HL-60/S4 treated with phorbol 12-myristate 13-acetate at 8.2 ng/mL for 4 days and 3 days (cell line): ENCODE measurements around the gene CLK2.
"Not testable (repeated sequence)": the region's sequence is repeated elsewhere in the genome, so short reads cannot be mapped to it uniquely, and the experiment has no call there.

Source experiments
- in situ Hi-C: fragments of 300-500 bp; cut with MboI; formaldehyde crosslinking; loops from 2 replicates; pipeline ENCODE4 v1.15.0; 2022; ENCODE audit warnings: low sequenced_read_pairs

Gene CLK2

DNA sequence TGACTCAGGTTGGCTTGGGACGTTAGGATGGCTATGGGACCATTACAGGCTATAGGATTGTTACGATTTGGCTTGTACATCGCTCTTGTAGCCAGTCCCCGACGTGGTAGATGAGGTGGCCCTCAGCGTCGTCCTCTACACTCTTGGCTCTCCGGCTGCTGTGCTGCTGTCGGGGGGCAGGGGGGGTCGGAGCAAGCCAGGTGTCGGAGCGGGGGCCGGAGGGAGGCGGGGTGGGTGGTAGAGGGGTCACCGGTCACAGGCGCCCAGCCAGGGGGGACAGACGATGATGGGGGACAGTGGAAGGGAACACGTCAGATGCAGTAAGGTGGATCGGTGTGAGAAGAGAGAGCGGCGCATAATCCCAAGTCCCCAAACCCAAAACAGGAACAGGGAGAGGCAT is 4.7 kb downstream of the CLK2 start:
- in situ Hi-C loops = no loop called here

DNA sequence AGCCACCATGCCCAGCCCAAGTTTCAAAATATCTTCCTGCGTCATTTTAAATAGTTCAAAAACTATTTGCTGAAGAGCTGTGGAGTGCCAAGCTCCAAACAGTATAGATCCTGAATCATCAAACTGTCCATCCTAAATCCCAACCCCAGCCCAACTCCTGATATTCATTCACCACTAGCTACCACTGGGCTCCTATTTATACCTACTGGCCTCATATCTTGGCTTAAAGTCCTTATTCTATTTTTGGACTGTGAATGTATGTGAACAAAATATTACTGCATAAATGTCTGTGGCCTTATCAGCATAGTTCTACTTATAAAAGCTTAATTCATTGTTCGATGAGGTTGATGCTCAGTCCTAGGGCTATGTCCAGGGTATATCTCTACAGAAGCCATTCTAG is 5.9 kb downstream of the CLK2 start:
- in situ Hi-C loops = no loop called here

DNA sequence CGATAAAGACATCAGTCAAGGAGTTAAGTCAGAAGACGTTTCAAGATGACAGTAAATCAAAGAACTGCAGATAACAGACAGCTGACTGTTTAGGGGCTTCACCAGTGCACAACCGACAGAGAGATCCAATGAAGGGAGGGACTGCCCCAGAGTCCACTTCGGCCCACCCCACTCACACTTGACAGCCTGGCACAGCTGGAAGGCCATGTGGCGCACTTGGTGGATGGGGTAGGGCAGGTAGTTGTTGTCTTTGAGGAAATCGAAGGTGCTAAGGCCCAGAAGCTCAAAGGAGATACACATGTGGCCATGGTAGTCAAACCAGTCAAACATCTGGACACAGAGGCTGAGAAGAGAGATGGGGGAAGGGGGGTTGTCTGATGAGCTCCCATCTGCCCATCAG is 6.8 kb downstream of the CLK2 start:
- in situ Hi-C loops = no loop called here

DNA sequence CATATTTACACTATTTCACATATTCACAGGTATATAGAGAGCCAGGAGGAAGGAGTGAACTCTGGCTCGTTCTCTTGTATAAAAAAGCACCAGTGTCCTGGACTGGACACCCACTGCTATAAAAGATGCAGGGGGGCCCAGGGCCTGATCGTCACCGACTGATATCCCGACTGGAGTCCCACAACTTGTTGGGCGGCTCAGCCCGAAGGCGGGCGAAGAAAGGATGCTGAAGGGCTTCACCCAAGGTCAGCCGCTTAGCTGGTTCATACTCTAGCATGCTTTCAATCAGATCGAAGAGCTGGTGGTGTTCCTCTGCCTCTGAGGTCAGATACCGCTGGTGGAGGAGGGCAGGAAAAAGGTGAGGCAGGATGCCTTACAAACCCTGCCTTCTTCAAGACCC is 10.2 kb downstream of the CLK2 start:
- in situ Hi-C loops = no loop called here

DNA sequence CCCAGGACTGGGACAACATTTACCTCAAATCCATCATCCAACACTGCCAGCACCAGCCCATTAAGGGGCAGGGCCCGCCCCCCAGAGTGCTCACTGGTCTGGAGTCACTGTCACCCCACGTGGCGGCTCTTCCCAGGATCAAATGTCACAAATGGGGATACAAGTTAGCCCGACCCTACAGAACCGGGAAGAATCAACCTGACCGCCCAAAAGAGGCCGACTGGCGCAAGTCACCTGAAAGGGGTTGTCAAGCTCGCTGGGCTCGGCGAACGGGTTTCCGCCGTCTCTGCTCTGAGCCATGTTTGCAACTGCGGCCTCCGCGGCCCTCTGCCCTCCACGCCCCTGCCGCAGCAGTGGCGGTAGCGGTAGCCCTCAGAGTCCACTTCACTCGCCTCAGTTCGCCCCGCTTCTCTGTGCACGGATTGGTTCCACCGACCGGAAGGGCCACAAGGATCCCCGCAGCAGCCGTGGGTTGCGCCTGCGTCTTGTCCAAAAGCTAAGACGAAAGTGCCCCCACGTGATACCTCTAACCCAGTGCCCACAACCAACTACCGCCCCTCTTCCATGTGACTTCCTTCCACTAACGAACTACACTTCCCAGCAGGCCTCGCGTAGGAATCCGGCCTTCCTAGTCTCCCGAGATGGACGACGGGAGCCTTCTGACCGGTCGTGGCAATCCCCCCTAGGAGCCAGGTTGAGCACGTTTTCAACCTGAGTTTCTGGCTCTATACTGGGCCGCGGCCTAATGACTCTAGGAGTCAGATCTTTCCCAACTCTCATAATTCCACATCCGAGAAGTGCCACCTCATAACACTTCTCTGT is 11.2 kb downstream of the CLK2 start, which contains the start of gene SCAMP3:
SCAMP3 (minus strand) TSS at position 509 of the 822 bp plus-strand sequence; CDS start at position 300, 209 bp downstream.
- in situ Hi-C loops = no loop called here

DNA sequence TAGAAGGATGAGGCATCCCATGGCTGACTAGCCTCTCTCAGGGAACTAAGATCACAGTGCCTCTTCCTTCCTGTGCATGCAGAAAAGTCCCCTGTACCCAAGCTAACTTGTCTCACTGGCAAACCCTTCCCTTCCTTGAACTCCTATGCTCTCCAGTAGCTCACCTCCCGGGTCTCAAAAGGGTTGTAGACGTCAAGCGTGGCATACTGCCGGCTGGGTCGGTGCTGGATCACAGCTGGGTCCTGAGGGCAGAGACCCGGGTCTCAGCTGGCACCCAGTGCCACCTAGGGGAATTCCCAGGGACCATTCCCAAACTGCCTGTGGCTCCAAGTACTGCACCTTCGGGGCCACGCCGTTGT is 11.8 kb downstream of the CLK2 start:
- in situ Hi-C loops = no loop called here

DNA sequence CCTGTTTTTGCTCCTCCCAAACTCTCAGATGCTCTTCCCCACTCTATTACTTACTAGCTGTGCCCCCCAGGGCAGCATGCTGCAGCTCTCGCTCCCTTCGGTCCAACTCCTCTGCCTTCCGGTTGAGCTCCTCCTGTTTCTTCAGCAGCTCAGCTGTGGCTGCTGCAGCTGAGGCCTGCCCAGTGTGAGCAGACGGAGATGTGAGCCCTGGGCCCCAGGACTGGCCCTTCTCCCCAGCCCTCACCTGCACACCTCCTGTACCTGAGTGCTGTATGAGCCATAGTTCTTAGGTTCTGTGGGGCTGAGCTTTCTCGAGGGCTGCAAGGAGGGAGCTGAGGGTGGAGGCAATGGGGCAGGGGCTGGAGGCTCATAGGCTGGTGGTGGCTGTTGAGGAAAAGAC is 13.0 kb downstream of the CLK2 start:
- in situ Hi-C loops = no loop called here

DNA sequence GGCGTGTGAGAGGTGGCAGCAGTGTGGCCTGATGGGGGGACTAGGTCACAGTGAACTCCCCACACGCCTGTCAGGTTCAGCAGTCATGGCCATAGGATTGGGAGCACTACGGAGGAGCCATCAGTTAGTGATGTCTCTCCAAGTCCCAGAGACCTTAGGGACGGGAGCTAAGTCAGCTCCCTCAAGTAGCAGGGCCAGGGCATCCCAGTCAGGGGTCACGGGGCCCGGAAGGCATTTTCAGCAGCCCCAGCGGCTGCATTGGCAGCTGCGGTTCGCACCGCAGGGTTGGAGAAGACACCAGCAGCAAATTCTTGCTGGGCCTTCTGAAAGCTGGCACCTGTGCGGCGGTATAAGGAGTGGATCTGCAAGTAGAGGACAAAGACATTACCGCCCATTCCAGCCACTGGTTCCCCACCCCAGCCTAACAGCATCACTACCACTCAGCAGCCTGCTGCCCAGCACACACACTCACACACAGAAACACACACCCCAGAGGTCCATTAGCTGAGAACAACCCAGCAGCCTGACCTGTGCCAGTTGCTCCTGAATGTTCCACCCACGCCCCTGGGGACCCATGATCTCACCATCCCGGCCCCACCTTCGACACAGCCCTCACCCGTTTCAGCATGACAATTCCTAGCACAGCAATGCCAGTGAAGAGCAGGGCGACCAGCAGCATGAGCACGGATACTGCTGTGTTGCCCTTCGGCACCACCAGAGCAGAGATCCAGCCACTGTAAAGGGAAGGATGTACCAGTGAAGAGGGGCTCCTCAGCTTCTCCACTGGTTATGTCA is 17.0 kb downstream of the CLK2 start:
- in situ Hi-C loops = no loop called here

DNA sequence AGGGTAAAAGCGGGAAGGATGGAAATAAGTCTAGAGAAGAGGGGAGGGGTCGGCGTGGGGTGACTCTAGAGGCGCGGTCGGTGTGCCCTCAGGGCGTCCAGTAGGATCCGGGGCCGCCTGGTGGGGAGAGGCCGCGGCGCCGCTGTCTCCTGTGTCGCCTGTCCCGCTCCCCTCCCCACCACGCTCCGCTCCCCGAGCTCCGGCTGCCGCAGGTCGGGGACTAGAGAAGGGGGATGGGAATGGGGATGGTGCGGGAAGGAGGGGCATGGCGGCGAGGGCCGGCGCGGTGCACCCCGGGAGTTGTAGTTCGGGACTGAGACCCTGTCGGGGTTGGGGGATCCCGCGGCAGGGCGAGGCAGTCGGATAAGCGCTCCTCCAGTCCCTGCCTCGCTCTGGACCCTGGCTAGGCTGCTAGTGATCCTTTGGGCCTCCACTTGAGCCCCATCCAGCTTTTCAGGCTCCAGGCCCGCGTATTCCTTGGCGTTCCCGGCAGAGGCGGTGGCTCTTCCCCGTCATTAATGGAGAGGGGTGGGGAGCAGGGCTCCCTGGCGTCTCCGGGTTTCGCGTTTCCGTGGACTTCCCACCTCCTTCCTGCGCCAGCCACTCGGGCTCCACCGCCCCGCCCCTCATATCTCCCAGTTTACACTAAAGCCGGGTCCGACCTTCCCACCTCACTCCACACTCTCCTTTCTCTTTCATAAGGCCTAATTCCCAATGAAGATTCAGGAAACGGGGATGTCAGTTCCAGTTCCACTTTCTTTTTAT is 17.9 kb downstream of the CLK2 start, which contains the start of gene ENTREP3:
ENTREP3 (minus strand) TSS at position 241 of the 765 bp plus-strand sequence. CDS start 606 bp downstream, outside the sequence.
- in situ Hi-C loops = no loop called here

DNA sequence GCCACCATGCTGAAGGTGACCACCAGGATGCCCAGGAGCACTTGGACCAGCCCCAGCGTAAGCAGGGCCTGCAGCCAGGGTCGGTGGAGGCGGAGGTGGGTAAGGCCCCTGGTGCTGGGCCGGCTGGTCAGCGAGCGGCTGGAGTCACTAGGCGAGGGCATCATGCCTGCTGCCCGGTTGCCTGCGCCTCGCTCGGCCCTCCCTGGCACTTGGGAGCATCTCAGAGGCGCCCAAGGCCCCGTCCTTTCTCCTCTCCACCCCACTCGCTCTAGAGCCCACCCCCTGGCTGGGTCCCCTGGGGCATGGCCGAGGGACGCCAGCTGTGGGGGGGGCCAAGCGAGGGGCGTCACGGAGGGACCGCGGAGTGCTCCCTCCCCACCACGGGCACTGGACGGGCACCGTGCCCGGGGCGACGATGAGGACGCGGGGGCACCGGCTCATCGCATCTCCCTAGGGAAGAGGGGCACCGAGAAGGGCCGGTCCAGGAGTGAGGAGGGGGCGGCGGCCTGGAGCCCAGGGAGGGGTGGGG is 18.5 kb downstream of the CLK2 start:
- in situ Hi-C loops = no loop called here

DNA sequence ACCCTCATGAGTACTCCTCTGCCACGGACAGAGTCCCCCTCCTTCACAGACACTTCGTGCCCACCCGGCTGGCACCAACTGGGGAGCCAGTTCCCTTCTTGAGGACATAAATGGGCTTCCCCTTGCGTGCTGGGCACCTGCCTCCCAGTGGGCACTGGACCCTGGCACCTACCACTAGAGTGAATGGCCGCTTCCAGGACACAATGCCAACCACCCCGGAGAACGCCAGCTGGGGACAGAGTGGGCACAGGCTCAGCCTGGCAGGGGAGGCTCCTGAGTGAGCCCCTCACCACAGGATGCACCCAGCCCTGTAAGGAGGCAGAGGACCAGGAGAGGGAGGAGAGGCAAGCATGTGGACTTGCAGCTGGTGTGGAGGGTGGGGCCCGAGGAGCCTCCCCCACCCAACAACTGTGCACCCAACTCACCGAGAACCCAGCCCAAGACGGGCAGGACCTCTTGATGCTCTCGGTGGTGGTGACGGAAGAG is 19.0 kb downstream of the CLK2 start:
- in situ Hi-C loops = no loop called here

DNA sequence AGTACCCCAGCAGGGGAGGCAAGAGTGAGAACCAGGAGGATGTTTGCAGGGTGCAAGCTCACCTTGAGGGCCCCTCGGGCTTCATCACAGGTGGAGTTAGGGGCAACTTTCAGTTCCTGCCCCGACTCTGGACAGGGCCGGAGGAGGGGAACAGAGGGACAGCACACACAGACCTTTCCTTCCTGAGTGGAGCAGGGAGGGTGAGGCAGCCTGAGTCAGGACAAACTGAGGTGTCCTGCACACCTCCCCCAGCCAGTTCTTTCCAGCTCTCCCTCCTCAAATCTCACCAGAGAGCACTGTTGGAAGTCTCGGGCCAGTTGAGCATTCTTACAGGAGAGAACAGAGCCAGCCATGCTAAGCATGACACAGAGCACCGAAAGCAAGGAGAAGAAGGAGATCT is 19.5 kb downstream of the CLK2 start:
- in situ Hi-C loops = no loop called here

DNA sequence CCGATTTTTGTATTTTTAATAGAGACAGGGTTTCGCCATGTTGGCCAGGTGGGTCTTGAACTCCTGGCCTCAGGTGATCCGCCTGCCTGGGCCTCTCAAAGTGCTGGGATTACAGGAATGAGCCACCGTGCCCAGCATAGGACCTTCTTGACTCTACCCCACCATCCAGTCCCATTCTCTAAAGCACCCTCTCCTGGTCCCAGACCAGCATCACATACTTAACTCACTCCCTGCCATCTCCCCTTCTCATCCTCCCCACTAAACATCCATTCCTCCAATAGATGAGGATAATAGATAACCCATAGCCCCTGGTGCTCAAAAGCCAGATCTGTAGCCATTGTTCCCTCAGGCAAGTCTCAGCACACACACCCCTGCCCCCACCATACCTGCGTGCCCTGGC is 20.1 kb downstream of the CLK2 start:
- in situ Hi-C loops = no loop called here

DNA sequence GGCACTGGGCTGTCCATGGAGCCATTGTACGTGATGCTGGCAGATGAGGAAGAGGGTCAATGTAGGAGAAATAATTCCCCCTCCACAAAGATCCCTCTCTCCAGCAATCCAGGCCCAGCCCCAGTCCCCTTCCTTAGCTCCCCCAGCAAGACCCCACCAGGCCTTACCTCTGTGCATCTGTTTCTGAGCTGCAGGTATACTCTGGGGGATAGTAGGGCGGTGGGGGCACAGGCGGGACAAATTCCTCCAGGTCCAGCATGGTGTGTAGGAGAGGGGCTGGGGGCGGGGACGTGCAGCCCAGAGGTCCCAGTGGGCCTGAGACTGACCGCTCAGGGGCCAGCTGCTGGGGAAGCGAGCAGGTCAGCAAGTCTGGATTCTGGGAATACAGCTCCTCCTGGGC is 21.7 kb downstream of the CLK2 start:
- in situ Hi-C loops = no loop called here

DNA sequence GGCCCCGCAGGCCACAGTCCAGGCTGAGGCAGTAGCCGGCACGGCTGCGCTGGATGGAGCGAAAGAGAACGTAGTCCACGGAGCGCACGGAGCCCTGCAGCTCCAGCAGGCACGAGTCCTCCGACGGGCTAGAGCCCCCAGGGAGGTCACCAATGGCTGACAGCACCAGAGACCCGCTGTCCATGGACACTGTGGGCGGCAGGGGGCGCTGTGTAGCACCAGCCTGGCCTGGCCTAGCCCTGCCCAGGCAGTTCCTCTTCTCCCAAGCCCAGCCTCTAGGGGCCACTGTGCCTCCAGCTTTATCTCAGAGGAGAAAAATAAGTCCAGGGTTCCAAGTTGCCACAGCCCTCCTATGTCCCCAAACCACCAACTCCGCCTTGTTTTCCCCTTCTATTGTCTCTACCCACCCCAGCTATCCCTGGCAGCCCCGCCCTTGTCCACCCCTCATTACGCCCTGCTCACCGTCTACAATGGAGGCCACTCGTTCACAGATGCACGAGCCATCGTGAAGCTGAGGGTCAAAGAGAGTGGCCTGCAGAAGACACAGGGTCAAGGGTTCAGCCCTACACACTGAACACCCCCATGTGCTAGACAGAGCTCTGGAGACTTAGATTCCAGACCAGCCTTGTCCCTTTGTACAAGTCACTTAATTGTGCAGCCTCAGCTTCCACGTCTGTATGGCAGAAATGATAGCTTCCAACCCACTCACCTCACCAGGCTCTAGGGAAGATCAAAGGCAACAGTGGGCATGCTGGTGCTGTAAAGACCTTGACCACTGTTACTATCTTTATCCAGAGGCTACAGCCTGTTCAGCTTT is 22.5 kb downstream of the CLK2 start:
- in situ Hi-C loops = no loop called here

DNA sequence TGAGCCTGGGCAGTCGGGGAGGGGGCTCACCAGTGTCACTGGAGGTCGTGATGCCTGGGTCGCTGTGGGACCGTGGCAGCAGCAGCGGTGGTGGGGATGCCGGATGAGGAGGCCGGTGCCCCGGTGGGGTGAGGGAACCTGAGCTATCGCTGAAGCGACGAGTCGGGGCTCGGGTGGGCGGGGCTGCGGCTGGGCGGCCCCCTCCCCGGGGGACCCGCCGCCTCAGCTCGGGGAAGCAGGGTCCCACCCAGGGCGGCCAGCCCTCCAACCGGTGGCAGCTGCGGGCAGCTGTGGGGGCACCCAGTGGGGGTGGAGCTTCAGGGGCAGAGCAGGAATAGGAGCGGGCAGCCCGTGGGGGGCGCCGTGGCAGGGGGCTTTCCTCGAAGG is 23.1 kb downstream of the CLK2 start:
- in situ Hi-C loops = no loop called here

DNA sequence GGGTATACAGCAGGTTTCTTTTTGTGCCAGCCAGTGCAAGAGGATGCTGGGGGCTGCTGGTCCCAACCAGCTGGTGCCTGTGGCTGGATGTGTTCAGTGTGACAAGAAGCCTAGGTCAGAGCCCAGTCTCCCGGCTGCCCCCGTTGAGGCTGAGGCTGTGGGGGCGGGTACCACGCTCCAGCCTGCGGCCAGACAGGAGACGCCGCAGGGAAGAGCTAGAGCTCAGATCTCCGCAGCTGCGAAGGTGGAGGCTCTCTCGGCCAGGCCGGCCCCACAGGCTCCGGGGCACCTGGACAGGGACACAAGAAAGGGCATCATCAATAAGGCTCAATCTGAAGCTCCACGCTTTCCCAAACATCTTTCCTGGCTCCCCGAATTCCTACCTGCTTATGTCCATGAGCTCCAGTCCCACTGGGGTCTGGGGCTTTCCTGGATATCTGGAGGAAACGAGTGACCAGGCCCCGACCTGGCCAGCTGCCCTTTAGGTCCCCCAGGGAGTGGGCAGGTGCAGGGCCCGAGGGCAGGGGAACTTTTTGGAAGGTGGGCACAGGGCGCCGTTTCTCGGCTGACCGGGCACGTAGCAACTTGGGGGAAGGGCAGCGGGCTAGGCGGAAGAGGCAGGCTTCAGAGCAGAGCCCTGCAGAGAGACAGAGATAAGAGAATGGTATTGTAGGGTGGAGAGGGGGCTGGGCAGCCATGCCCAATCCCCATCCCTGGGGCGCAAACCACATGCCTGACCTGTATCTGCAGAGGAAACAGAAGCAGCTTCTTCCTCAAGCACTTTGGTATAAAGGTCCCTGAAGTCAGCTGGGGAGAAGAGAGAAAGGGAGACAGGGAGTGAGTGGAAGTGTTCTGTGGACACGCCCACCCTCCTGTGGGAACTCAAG is 25.4 kb downstream of the CLK2 start:
- in situ Hi-C loops = no loop called here

DNA sequence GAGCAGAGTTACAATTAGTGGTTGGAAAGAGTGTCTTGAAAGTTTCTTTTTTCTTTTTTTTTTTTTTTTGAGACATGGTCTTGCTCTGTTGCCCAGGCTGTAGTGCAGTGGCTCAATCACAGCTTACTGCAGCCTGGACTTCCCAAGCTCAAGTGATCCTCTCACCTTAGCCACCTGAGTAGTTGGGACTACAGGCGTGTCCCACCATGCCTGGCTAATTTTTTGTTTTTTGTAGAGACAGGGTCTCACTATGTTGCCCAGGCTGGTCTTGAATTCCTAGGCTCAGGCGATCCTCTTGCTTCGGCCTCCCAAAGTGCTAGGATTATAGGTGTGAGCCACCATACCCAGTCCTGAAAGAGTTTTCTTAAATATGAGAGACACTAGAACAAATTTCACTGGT is 26.5 kb downstream of the CLK2 start:
- in situ Hi-C loops = not testable (repeated sequence)

DNA sequence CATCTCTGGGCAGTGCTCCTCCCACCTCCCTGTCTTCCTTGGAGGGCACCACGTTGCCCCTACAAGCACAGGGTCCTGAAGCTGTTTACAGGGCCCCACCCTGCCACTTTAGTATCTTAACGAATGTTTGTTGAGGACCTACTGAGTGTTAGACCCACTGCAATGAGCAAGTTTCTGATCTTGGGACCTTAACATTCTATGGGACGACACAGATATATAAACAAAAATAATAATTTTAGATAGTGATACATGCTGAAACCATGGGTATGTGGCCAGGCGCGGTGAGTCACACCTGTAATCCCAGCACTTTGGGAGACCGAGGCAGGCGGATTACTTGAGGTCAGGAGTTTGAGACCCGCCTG is 28.2 kb downstream of the CLK2 start:
- in situ Hi-C loops = no loop called here
